ENCODE results near the gene SNRPD2. TPM values are rescaled to one million over a fixed set of nuclear protein-coding genes. Genes with fewer than 3 reads are reported as not detected.

SNRPD2 gene
- total and polyA plus RNA-seq, 2 of the 8 experiments (the other 6 are each of a cell fraction or from before 2014, with no cell fraction given): 645 to 759 TPM

DNA sequence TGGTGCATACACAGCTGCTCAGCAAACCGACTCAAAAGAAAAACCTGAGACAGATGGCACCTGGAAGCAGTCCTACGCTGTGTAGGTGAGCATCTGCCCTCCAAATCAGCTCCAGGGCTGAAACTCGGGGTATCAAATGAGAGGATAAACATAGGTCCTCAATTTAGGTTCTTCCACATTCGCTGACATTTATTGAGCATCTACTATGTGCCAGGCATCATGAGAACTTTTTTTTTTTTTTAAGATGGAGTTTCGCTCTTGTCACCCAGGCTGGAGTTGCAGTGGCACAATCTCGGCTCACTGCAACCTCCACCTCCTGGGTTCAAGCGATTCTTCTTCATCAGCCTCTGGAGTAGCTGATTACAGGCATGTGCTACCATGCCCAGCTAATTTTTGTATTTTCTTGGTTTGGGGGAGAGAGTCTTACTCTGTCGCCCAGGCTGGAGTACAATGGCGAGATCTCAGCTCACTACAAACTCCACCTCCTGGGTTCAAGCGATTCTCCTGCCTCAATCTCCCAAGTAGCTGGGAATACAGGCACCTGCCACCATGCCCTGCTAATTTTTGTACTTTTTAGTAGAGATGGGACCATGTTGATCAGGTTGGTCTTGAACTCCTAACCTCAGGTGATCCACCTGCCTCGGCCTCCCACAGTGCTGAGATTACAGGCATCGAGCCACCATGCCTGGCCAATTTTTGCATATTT is 14.1 kb upstream of the SNRPD2 start:
- no peaks in the 10 kb centered on the region for H3K79me2 ChIP-seq (ENCODE audit: control insufficient read depth in 1 of 2, insufficient read depth in 2 of 2, low read length in 2 of 2)
- H3K36me3 ChIP-seq (ENCODE audit: control insufficient read depth in 2 of 4, insufficient read depth in 4 of 4, low read length in 3 of 4): peaks cover 4 to 18% (median 15%) of the 10 kb centered on the region in 4 experiments; a peak in 7 of 8 replicates
- no peak overlapping the region for H3K27ac ChIP-seq (ENCODE audit: low read depth, low read length)
- 79% methylated on average over 12 of the region's 12 CpGs; no CpG with 5 or more reads in 1 of the 2 experiments for WGBS, 2 experiments (ENCODE audit: extremely low coverage in 1 of 2, insufficient coverage in 1 of 2, insufficient read length in 1 of 2, insufficient replicate concordance in 2 of 2, low coverage in 1 of 2, low lambda C conversion rate in 2 of 2, missing lambda C conversion rate in 1 of 2)
- H4K8ac ChIP-seq (ENCODE audit: extremely low read depth, insufficient read depth, low read length): no peak overlapping the region
- H4K91ac ChIP-seq (replicated peaks; ENCODE audit: insufficient read length, low read length): no peak overlapping the region
- no peak overlapping the region for H3K23ac ChIP-seq (ENCODE audit: insufficient read length)
- H2BK120ac ChIP-seq (replicated peaks; ENCODE audit: low read depth, low read length): no peak overlapping the region
- no peak for FAIRE-seq
- no peak overlapping the region for H2BK12ac ChIP-seq (ENCODE audit: low read depth, low read length)
- peaks cover 0 to 2% of the 10 kb centered on the region in 2 experiments for H4K20me1 ChIP-seq (replicated peaks in 1 of 2; ENCODE audit: control insufficient read depth in 1 of 2, insufficient read depth in 2 of 2, low read length in 2 of 2)
- DNase-seq (ENCODE audit: low read depth in 1 of 2, low spot score in 2 of 2): no peak
- H2AFZ ChIP-seq (ENCODE audit: low read length): no peak overlapping the region
- no peaks in the 10 kb centered on the region for H3K4me1 ChIP-seq (replicated peaks in 1 of 4; ENCODE audit: control insufficient read depth in 3 of 4, insufficient read depth in 4 of 4, low read length in 3 of 4)
- H3K4me3 ChIP-seq (ENCODE audit: extremely low read depth in 1 of 4, insufficient read depth in 2 of 4, low read depth in 3 of 4, low read length in 4 of 4): no peak overlapping the region
- H3K56ac ChIP-seq (replicated peaks; ENCODE audit: insufficient read length, low read depth, low read length): no peak overlapping the region
- H3K14ac ChIP-seq (ENCODE audit: insufficient read length): no peak overlapping the region
- no peak overlapping the region for H2BK20ac ChIP-seq (ENCODE audit: low read length)
- no peaks in the 10 kb centered on the region for H3K27me3 ChIP-seq (replicated peaks in 1 of 4; ENCODE audit: control insufficient read depth in 3 of 4, extremely low read depth in 1 of 4, insufficient read depth in 3 of 4, low read length in 3 of 4)
- no peak overlapping the region for H3K9ac ChIP-seq (replicated peaks in 1 of 4; ENCODE audit: extremely low read depth in 1 of 4, low read depth in 3 of 4, low read length in 3 of 4)
- no peak overlapping the region for H3K18ac ChIP-seq (ENCODE audit: extremely low read depth, low read length)
- no peaks in the 10 kb centered on the region for H3K9me3 ChIP-seq (ENCODE audit: insufficient read depth in 2 of 2, low read depth in 1 of 2, low read length in 1 of 2)
- H2AK5ac ChIP-seq (ENCODE audit: low read depth, low read length): no peak overlapping the region
- no peak overlapping the region for H4K5ac ChIP-seq (ENCODE audit: insufficient read length, low read depth, low read length)
- POLR2A ChIA-PET (ENCODE audit: partially characterized antibody): interaction anchor here (1.0 to 9.6 kb wide), 9 partner anchors 10 to 90 kb away, joined by 3 to 90 read pairs (median 3); partner anchors contain the start of genes QPCTL and SNRPD2
- no peak overlapping the region for H3K4me2 ChIP-seq (ENCODE audit: insufficient read depth in 1 of 2, low read depth in 2 of 2, low read length in 2 of 2)
- H3K23me2 ChIP-seq (ENCODE audit: low read depth, low read length): no peaks in the 10 kb centered on the region
- no peak overlapping the region for H2BK15ac ChIP-seq (ENCODE audit: low read length)
- no peaks in the 10 kb centered on the region for H3K79me1 ChIP-seq (ENCODE audit: low read depth, low read length)
- CTCF ChIA-PET (ENCODE audit: partially characterized antibody): interaction anchor here (0.6 to 3.5 kb wide), 6 partner anchors 8 to 151 kb away, joined by 3 to 14 read pairs (median 5); partner anchors contain the start of gene SIX5
- no peak overlapping the region for H2BK5ac ChIP-seq (ENCODE audit: low read depth, low read length)
- H3K4ac ChIP-seq (replicated peaks; ENCODE audit: insufficient read length, low read depth, low read length): no peak overlapping the region
- TF ChIP-seq GTF2F1 (IDR thresholded peaks at IDR 0.05; ENCODE audit: borderline replicate concordance, low read depth, low read length): no peak
- TF ChIP-seq JUN (IDR thresholded peaks at IDR 0.05; ENCODE audit: low read depth, low read length): no peak
- TF ChIP-seq, protein P1, sequence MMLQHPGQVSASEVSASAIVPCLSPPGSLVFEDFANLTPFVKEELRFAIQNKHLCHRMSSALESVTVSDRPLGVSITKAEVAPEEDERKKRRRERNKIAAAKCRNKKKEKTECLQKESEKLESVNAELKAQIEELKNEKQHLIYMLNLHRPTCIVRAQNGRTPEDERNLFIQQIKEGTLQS (IDR thresholded peaks at IDR 0.05; ENCODE audit: insufficient read depth, low read depth, low read length): no peak
- TF ChIP-seq, protein P2, sequence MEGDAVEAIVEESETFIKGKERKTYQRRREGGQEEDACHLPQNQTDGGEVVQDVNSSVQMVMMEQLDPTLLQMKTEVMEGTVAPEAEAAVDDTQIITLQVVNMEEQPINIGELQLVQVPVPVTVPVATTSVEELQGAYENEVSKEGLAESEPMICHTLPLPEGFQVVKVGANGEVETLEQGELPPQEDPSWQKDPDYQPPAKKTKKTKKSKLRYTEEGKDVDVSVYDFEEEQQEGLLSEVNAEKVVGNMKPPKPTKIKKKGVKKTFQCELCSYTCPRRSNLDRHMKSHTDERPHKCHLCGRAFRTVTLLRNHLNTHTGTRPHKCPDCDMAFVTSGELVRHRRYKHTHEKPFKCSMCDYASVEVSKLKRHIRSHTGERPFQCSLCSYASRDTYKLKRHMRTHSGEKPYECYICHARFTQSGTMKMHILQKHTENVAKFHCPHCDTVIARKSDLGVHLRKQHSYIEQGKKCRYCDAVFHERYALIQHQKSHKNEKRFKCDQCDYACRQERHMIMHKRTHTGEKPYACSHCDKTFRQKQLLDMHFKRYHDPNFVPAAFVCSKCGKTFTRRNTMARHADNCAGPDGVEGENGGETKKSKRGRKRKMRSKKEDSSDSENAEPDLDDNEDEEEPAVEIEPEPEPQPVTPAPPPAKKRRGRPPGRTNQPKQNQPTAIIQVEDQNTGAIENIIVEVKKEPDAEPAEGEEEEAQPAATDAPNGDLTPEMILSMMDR (IDR thresholded peaks at IDR 0.05; ENCODE audit: control extremely low read depth in 1 of 3, insufficient read depth in 1 of 3, low read depth in 1 of 3, low read length in 3 of 3): no peak
- no peak for TF ChIP-seq CHD2 (IDR thresholded peaks at IDR 0.05; ENCODE audit: low read length)
- no peak for TF ChIP-seq RNF2 (IDR thresholded peaks at IDR 0.05; ENCODE audit: borderline replicate concordance, low read depth, low read length, missing control alignments, poor library complexity, severe bottlenecking)
- TF ChIP-seq TEAD4 (IDR thresholded peaks at IDR 0.05; ENCODE audit: low read depth, low read length): no peak
- TF ChIP-seq HDAC6 (IDR thresholded peaks at IDR 0.05; ENCODE audit: low read depth, low read length): no peak
- no peak for TF ChIP-seq TAF7 (optimal IDR thresholded peaks at IDR 0.05; ENCODE audit: borderline replicate concordance, low read depth, low read length)

Measured in H1 (cell line).